Measurements from ENCODE around the gene CCSER1. TPM values are rescaled to one million over a fixed set of nuclear protein-coding genes. Genes with fewer than 3 reads are reported as not detected.

The CCSER1 gene
- total RNA-seq, 6 donors from 2014 or later = 4.4 to 26.1 (median 13.8) TPM

DNA sequence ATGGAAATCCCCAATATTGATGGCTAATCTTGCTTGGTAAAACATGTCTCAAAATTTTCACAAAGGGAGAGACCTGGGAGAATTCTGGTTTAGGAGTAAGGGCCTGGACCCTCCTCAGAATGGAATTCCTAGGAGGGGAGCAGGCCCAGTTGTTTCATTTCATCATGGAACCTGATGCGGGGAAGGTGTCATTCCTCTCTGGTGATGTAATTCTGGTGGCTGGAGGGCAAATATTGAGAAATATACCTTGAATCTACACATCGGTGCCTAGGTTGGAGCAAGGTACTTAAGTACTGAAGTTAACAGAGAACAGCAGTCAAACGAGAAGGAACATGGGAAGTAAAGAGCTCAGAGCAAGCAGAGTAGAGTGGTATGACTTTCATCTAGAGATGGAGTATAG is 23.2 kb upstream of the CCSER1 start:
- Histone ChIP-seq H3K27ac (no peak overlapping the region), H3K9me3 (no peaks in the 10 kb centered on the region), H3K4me3 (no peak overlapping the region), H3K36me3 (no peaks in the 10 kb centered on the region), H3K4me1 (no peaks in the 10 kb centered on the region), H3K27me3 (no peaks in the 10 kb centered on the region)
- ATAC-seq (ENCODE audit: low FRiP score in 2 of 2) = no peak
- 82 to 92% methylated on average over 3 of the region's 3 CpGs for WGBS, 2 donors
- no peak for DNase-seq
- TF ChIP-seq EP300 (IDR thresholded peaks at IDR 0.05) = no peak
- no peak for TF ChIP-seq POLR2AphosphoS5 (IDR thresholded peaks at IDR 0.05)
- TF ChIP-seq CTCF (IDR thresholded peaks at IDR 0.05) = no peak
- TF ChIP-seq POLR2A (IDR thresholded peaks at IDR 0.05) = no peak

GRCh38 chr4:90105274-90105673 is 21.9 kb upstream of the CCSER1 start:
- ATAC-seq (ENCODE audit: low FRiP score in 2 of 2) = no peak

DNA sequence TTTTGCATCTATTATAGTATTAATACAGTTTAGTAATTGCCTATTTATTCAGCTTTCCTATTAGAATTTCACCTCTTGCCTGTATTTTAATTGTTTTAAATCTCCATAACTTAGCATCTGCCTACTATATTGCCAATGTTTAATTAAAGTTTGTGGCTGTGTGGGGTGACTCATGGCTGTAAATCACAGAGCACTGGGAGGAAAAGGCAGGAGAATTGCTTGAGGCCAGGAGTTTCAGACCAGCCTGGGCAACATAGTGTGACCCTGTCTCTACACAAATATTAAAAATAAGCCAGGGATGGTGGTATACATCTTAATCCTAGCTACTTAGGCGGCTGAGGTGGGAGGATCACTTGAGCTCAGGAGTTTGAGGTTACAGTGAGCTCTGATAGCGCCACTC is 14.5 kb upstream of the CCSER1 start:
- no peaks in the 10 kb centered on the region for H3K27me3 ChIP-seq
- ATAC-seq (ENCODE audit: low FRiP score in 2 of 2) (no peak), DNase-seq (no peak)
- H3K27ac ChIP-seq = no peak overlapping the region
- 86 to 98% methylated on average over 2 of the region's 2 CpGs for WGBS, 2 donors
- no peak for TF ChIP-seq EP300 (IDR thresholded peaks at IDR 0.05)
- TF ChIP-seq POLR2A (IDR thresholded peaks at IDR 0.05) = no peak
- no peak for TF ChIP-seq POLR2AphosphoS5 (IDR thresholded peaks at IDR 0.05)
- TF ChIP-seq CTCF (IDR thresholded peaks at IDR 0.05) = no peak
- H3K4me1 ChIP-seq = no peaks in the 10 kb centered on the region
- no peaks in the 10 kb centered on the region for H3K36me3 ChIP-seq
- H3K9me3 ChIP-seq = no peaks in the 10 kb centered on the region
- H3K4me3 ChIP-seq = no peak overlapping the region

More at GRCh38 chr4:90105274-90105673, 21.9 kb upstream of the CCSER1 start:
- Histone ChIP-seq H3K27ac (no peak overlapping the region), H3K27me3 (no peaks in the 10 kb centered on the region), H3K4me1 (no peaks in the 10 kb centered on the region), H3K9me3 (no peaks in the 10 kb centered on the region), H3K36me3 (no peaks in the 10 kb centered on the region), H3K4me3 (no peak overlapping the region)
- WGBS, 2 donors = 61 to 70% methylated on average over 2 of the region's 2 CpGs
- no peak for DNase-seq
- no peak for TF ChIP-seq CTCF (IDR thresholded peaks at IDR 0.05)

GRCh38 chr4:90113881-90114457 is 13.2 kb upstream of the CCSER1 start:
- WGBS, 2 donors = 74 to 93% methylated on average over 1 to 2 of the region's 2 CpGs
- no peak for DNase-seq
- TF ChIP-seq POLR2AphosphoS5 (IDR thresholded peaks at IDR 0.05) (no peak), EP300 (IDR thresholded peaks at IDR 0.05) (no peak), CTCF (IDR thresholded peaks at IDR 0.05) (no peak), POLR2A (IDR thresholded peaks at IDR 0.05) (no peak)
- Histone ChIP-seq H3K4me1 (no peaks in the 10 kb centered on the region), H3K36me3 (no peaks in the 10 kb centered on the region), H3K27me3 (no peaks in the 10 kb centered on the region), H3K27ac (no peak overlapping the region), H3K4me3 (no peak overlapping the region), H3K9me3 (no peaks in the 10 kb centered on the region)
- no peak for ATAC-seq (ENCODE audit: low FRiP score in 2 of 2)

DNA sequence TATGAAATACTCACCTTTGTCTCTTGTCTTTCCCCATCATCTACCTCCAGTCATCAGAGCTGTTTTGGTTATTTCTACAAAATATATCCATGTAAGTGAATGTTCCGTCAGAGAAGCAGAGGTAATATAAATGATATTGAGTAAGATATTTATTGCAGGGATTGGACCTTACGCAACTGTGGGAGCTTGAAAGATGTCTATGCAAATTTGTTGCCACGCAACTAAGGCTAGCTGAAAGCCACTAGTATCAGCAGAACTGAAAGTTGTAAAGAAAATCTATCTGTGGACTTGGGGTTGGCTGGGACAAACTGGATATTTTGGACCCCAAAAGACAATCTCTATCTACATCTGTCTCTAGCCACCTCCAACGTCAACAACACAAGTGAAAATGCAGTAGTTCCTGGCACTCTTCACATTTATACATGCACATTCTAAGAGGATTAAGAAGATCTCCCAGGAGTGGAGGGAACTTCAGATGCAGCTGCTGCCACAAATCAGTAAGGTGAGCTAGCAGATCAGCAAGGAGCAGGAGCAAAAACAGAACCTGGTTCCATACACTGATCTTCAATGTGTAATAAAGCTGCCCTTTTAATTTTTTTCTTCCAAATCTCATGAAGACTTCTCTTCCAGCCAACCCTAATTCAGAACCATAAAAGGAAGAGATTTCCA is 8.5 kb upstream of the CCSER1 start:
- Histone ChIP-seq H3K4me3 (no peak overlapping the region), H3K36me3 (no peaks in the 10 kb centered on the region), H3K9me3 (no peaks in the 10 kb centered on the region), H3K27me3 (no peaks in the 10 kb centered on the region), H3K27ac (no peak overlapping the region), H3K4me1 (no peaks in the 10 kb centered on the region)
- ATAC-seq (ENCODE audit: low FRiP score in 2 of 2) (no peak), DNase-seq (no peak)
- 33 to 61% methylated on average over 4 of the region's 4 CpGs for WGBS, 2 donors
- TF ChIP-seq CTCF (IDR thresholded peaks at IDR 0.05) = no peak
- no peak for TF ChIP-seq POLR2A (IDR thresholded peaks at IDR 0.05)

Measured in upper lobe of left lung (tissue), 6 donors.